T-helper 1 cell (primary cell): Measurements from ENCODE around the gene LYPD6B.

ENCODE experiments used
- DNase-seq, 5 donors: peaks; one replicate each; pipeline ENCODE4 v3.0.0-alpha.2; 2012 to 2020

LYPD6B gene

GRCh38 chr2:149015501-149015900 lies 23.0 kb upstream of the LYPD6B start:
- no peak for DNase-seq

GRCh38 chr2:149015926-149016563 lies 22.5 kb upstream of the LYPD6B start:
- DNase-seq, result no peak

GRCh38 chr2:149017116-149017985 lies 21.1 kb upstream of the LYPD6B start:
- DNase-seq, result peak; percentile 29 to 71 (median 55)

- no peak for DNase-seq
Measured at GRCh38 chr2:149018981-149019380, 19.5 kb upstream of the LYPD6B start.

- no peak for DNase-seq
Measured at GRCh38 chr2:149019768-149020167, 18.7 kb upstream of the LYPD6B start.

GRCh38 chr2:149020432-149020851 lies 18.1 kb upstream of the LYPD6B start:
- no peak for DNase-seq

GRCh38 chr2:149021271-149021719 lies 17.2 kb upstream of the LYPD6B start:
- no peak for DNase-seq

GRCh38 chr2:149021761-149022160 lies 16.7 kb upstream of the LYPD6B start:
- no peak for DNase-seq

- DNase-seq, result no peak
Measured at GRCh38 chr2:149023091-149023490, 15.4 kb upstream of the LYPD6B start.

GRCh38 chr2:149027590-149028250 lies 10.8 kb upstream of the LYPD6B start:
- DNase-seq, result no peak

- no peak for DNase-seq
Measured at GRCh38 chr2:149028377-149028776, 10.1 kb upstream of the LYPD6B start.

- no peak for DNase-seq
Measured at GRCh38 chr2:149028891-149029290, 9.6 kb upstream of the LYPD6B start.

GRCh38 chr2:149029307-149029965 lies 9.1 kb upstream of the LYPD6B start:
- no peak for DNase-seq

- no peak for DNase-seq
Measured at GRCh38 chr2:149031396-149031795, 7.1 kb upstream of the LYPD6B start.

- no peak for DNase-seq
Measured at GRCh38 chr2:149033716-149034115, 4.8 kb upstream of the LYPD6B start.

GRCh38 chr2:149034406-149034805 lies 4.1 kb upstream of the LYPD6B start:
- DNase-seq, result no peak

GRCh38 chr2:149036507-149037293 lies 1.8 kb upstream of the LYPD6B start:
- no peak for DNase-seq

GRCh38 chr2:149037851-149038250 lies 648 bp upstream of the LYPD6B start:
- no peak for DNase-seq

GRCh38 chr2:149039213-149039724 lies 770 bp downstream of the LYPD6B start:
- no peak for DNase-seq

- DNase-seq, result peak in 3 of 5 donors; percentile 7 to 28 (median 24)
Measured at GRCh38 chr2:149040451-149040850, 2.0 kb downstream of the LYPD6B start.

- no peak for DNase-seq
Measured at GRCh38 chr2:149041482-149041881, 3.0 kb downstream of the LYPD6B start.

- DNase-seq, result no peak
Measured at GRCh38 chr2:149042881-149043280, 4.4 kb downstream of the LYPD6B start.
